Measurements from ENCODE around the gene LGALS9.

LGALS9 gene

DNA sequence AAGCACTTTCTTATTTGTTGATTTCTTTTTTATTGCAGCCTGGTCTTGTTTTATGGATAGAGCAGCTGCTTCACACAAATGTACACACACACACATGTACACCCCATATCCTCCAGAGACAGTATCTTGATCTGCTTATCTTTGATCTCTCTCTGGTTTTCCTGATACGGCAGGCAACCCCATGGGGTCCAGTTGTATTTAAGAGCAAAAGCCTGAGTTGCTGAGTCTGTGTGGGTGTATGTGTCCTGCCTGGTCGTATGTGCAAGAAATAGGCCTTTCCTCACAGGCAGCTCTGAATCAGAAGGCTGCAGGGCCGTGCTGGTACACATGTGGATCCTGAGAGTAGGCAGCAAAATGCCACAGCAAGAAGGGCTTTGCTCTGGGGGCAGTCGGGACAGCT lies 14.6 kb upstream of the LGALS9 start:
- TF ChIP-seq, protein P1, sequence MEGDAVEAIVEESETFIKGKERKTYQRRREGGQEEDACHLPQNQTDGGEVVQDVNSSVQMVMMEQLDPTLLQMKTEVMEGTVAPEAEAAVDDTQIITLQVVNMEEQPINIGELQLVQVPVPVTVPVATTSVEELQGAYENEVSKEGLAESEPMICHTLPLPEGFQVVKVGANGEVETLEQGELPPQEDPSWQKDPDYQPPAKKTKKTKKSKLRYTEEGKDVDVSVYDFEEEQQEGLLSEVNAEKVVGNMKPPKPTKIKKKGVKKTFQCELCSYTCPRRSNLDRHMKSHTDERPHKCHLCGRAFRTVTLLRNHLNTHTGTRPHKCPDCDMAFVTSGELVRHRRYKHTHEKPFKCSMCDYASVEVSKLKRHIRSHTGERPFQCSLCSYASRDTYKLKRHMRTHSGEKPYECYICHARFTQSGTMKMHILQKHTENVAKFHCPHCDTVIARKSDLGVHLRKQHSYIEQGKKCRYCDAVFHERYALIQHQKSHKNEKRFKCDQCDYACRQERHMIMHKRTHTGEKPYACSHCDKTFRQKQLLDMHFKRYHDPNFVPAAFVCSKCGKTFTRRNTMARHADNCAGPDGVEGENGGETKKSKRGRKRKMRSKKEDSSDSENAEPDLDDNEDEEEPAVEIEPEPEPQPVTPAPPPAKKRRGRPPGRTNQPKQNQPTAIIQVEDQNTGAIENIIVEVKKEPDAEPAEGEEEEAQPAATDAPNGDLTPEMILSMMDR (IDR thresholded peaks at IDR 0.05; ENCODE audit: control insufficient read depth, insufficient read depth, low read depth, low read length, missing control alignments), result no peak
- no peak overlapping the region for H3K4me3 ChIP-seq (ENCODE audit: control insufficient read depth, low read depth, low read length)
- no peak for DNase-seq (ENCODE audit: low read depth)

DNA sequence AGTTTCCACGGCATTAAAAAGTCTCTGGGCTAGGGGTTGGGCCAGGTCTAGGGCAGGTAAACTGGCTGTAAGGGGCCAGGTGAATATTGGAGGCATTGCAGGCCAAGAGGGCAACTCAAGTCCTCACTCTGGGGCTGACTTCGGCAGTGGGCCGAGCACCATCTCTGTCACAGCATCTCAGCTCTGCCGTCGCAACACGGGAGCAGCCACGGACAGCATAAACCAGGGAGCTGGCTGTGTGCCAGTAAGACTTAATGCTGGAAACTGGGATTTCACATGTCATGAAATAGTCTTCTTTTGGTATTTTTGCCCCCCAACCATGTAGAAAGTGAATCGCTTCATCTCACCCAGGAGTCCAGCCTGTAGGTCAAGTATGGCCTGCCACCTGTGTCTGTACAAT lies 12.6 kb upstream of the LGALS9 start:
- TF ChIP-seq, protein P1 (IDR thresholded peaks at IDR 0.05; ENCODE audit: control insufficient read depth, insufficient read depth, low read depth, low read length, missing control alignments), result no peak
- DNase-seq (ENCODE audit: low read depth), result no peak
- no peak overlapping the region for H3K4me3 ChIP-seq (ENCODE audit: control insufficient read depth, low read depth, low read length)

DNA sequence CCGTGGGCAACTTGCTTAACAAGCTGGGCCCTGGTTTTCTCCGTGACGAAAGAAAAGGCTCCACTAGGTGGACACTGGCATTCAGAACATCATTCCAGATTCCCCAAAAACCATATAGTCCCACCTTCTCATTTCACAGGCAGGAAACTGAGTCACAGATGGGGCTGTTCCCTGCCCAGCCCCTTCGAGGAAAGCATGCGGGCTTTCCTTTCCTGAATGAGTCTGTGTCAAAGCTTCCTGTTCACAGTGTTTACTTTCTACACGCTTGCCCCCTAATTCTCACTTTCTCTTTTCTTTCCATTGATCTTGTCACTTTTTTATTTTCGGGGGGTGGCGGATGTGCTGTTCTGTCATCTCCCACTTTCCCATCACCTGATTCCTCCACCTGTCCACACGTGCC lies 10.3 kb upstream of the LGALS9 start:
- no peak overlapping the region for H3K4me3 ChIP-seq (ENCODE audit: control insufficient read depth, low read depth, low read length)
- TF ChIP-seq, protein P1 (IDR thresholded peaks at IDR 0.05; ENCODE audit: control insufficient read depth, insufficient read depth, low read depth, low read length, missing control alignments), result no peak
- no peak for DNase-seq (ENCODE audit: low read depth)

DNA sequence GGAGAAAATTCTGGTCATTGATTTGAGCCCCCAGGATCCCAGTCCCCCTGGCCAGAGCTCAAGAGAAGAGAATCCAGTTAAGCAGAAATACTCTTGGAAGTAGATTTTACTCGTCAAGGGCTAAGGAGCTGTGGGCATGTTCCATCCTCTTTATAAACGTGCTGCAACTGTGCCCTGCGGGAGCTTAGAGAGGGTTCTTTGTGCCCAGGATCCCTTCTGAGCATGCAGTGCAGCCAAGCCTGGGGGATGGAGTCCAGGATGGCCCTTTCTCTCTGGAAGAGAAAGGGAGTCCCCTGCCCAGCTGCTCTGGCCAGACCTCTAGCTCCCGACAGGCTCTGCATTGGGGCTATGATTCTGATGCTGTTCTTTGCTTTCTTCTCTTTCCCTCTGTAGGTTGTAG lies 9.5 kb upstream of the LGALS9 start:
- TF ChIP-seq, protein P1 (IDR thresholded peaks at IDR 0.05; ENCODE audit: control insufficient read depth, insufficient read depth, low read depth, low read length, missing control alignments), result no peak
- DNase-seq (ENCODE audit: low read depth), result no peak
- H3K4me3 ChIP-seq (ENCODE audit: control insufficient read depth, low read depth, low read length), result no peak overlapping the region

DNA sequence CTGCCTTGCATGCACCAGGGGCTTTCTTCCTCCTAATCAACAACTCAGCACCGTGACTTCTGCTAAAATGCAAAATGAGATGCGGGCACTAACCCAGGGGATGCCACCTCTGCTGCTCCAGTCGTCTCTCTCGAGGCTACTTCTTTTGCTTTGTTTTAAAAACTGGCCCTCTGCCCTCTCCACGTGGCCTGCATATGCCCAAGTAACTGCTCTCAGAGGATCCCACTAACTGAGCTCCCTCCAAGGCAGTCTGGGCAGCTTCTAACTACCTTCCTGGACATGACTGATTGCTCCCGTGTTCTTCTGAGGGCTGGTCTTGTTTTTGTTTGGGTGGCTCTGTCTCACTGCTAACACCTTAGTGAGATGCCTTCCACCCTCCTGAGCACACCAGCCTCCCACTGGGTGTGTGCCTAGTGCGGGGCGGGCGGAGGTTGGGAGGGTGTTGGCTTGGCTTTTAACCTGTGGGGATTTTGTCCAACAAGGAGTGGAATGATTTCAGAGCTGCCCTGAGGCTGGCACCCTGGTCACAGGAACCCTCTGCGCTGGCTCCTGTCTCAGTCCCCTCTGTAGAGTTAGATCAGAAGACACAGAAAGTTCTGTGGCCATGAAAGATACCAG lies 8.9 kb upstream of the LGALS9 start:
- DNase-seq (ENCODE audit: low read depth), result no peak
- no peak overlapping the region for H3K4me3 ChIP-seq (ENCODE audit: control insufficient read depth, low read depth, low read length)
- TF ChIP-seq, protein P1 (IDR thresholded peaks at IDR 0.05; ENCODE audit: control insufficient read depth, insufficient read depth, low read depth, low read length, missing control alignments), result no peak

DNA sequence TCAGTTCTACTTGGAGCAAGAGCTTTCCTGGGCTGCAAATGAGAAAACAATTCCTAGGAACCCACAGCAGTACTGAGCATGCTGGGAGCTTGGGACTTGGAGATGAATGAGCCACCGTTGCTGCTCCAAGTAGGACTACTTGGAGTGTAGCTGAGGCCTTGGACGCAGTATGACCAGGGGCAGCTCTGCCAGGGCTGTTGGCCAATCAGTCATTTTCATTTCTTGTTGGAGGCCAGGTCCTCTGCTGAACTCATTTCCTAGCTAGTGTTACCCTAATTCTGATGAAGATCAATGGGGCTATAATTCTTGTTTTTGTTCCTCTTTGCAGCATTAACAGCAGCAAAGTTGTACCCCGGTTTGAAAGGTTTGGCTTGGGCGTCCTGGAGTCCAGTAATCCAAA lies 8.0 kb upstream of the LGALS9 start:
- DNase-seq (ENCODE audit: low read depth), result no peak
- TF ChIP-seq, protein P1 (IDR thresholded peaks at IDR 0.05; ENCODE audit: control insufficient read depth, insufficient read depth, low read depth, low read length, missing control alignments), result no peak
- no peak overlapping the region for H3K4me3 ChIP-seq (ENCODE audit: control insufficient read depth, low read depth, low read length)

DNA sequence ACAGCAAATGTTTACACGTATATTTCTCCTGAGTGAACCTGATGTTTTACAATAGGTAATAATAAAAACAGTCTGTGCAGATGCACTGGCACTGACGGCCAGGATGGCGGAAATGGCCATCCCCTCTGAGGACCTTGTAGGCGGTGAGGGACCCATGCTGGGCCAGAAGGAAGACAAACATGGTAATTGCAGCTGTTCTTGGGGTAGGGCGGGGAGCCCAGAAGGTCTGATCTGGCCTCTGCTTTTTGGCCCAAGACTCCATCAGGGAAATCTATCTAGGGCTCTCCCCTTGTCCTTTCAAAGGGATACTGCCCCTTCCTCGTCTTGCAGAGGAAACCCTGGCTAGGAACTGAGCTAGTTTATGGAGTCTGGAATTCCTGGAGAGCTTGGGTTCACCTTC lies 7.4 kb upstream of the LGALS9 start:
- TF ChIP-seq, protein P1 (IDR thresholded peaks at IDR 0.05; ENCODE audit: control insufficient read depth, insufficient read depth, low read depth, low read length, missing control alignments), result no peak
- H3K4me3 ChIP-seq (ENCODE audit: control insufficient read depth, low read depth, low read length), result no peak overlapping the region
- no peak for DNase-seq (ENCODE audit: low read depth)

Measured in AG09309 (cell line).